ENCODE data around the gene SRXN1. TPM values are rescaled to one million over a fixed set of nuclear protein-coding genes. Genes with fewer than 3 reads are reported as not detected.

The SRXN1 gene
- total and polyA plus RNA-seq, 9 donors, result 12.0 to 34.2 (median 25.1) TPM

- H3K27ac ChIP-seq, result peak overlapping the region in 1 of 2 donors; percentile 88
- DNase-seq, result peak in 1 of 5 donors; percentile 36
- no peak for TF ChIP-seq POLR2A (IDR thresholded peaks at IDR 0.05)
- TF ChIP-seq CTCF (IDR thresholded peaks at IDR 0.05), result no peak
- TF ChIP-seq EP300 (IDR thresholded peaks at IDR 0.05), result no peak
- no peaks in the 10 kb centered on the region for H3K9me3 ChIP-seq
- intact Hi-C loops (cut with DNase I), result no loop called here
- peaks cover 4% of the 10 kb centered on the region for H3K4me1 ChIP-seq (ENCODE audit: insufficient read depth)
- peak overlapping the region; percentile 56 for H3K4me3 ChIP-seq
- no peaks in the 10 kb centered on the region for H3K36me3 ChIP-seq
- no peaks in the 10 kb centered on the region for H3K27me3 ChIP-seq
- WGBS, 3 donors, result 47 to 55% (median 48%) methylated on average over 20 of the region's 20 CpGs
Measured at GRCh38 chr20:651713-652614, 1.0 kb downstream of the SRXN1 start.

GRCh38 chr20:650954-651353 lies 2.0 kb downstream of the SRXN1 start:
- intact Hi-C loops (cut with DNase I), result no loop called here
- H3K36me3 ChIP-seq, result no peaks in the 10 kb centered on the region
- H3K4me1 ChIP-seq (ENCODE audit: insufficient read depth), result peaks cover 4% of the 10 kb centered on the region
- 74 to 82% (median 78%) methylated on average over 5 of the region's 5 CpGs for WGBS, 3 donors
- no peaks in the 10 kb centered on the region for H3K27me3 ChIP-seq
- H3K9me3 ChIP-seq, result no peaks in the 10 kb centered on the region
- H3K4me3 ChIP-seq, result no peak overlapping the region
- no peak for TF ChIP-seq CTCF (IDR thresholded peaks at IDR 0.05)
- no peak for TF ChIP-seq POLR2A (IDR thresholded peaks at IDR 0.05)
- TF ChIP-seq EP300 (IDR thresholded peaks at IDR 0.05), result no peak
- no peak overlapping the region for H3K27ac ChIP-seq
- DNase-seq, result no peak

- Histone ChIP-seq H3K27ac (no peak overlapping the region), H3K4me1 (ENCODE audit: insufficient read depth) (peaks cover 4% of the 10 kb centered on the region), H3K27me3 (no peaks in the 10 kb centered on the region), H3K9me3 (no peaks in the 10 kb centered on the region), H3K4me3 (no peak overlapping the region), H3K36me3 (no peaks in the 10 kb centered on the region)
- no peak for TF ChIP-seq EP300 (IDR thresholded peaks at IDR 0.05)
- no peak for TF ChIP-seq POLR2A (IDR thresholded peaks at IDR 0.05)
- TF ChIP-seq CTCF (IDR thresholded peaks at IDR 0.05), result no peak
- WGBS, 3 donors, result 84 to 91% (median 85%) methylated on average over 5 of the region's 5 CpGs
- intact Hi-C loops (cut with DNase I), result no loop called here
- no peak for DNase-seq
Measured at GRCh38 chr20:650281-650680, 2.7 kb downstream of the SRXN1 start.

DNA sequence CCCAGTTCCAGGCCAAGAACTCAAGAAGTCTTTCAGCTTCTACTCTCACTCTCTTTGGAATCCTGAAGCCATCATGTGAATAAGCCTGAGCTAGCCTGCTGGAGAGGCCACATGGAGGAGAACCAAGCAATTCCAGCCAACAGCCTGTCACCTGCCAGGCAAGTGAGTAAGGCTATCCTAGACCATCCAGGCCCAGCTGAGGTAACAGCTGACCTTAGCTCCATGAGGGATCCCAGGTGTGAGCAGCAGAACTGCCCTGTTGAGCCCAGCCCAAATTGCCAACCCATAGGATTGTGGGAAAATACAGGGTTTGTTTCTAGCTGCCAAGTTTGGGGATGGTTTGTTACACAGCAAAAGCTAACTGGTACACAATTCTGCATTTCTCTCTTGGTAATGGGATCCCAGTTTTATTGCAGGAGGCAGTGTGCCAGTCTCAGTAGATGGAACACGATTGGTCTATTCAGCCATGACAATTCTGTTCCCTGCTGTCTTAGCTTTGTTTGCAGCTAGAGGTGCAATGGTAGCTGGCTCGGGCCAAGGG lies 5.5 kb downstream of the SRXN1 start:
- WGBS, 3 donors, result 89 to 94% (median 91%) methylated on average over 2 of the region's 2 CpGs
- Histone ChIP-seq H3K4me3 (no peak overlapping the region), H3K36me3 (no peaks in the 10 kb centered on the region), H3K4me1 (ENCODE audit: insufficient read depth) (peaks cover 1% of the 10 kb centered on the region), H3K27me3 (no peaks in the 10 kb centered on the region), H3K27ac (no peak overlapping the region), H3K9me3 (no peaks in the 10 kb centered on the region)
- intact Hi-C loops (cut with DNase I), result loop anchor here (5.0 to 10.0 kb wide), 4 partner anchors 83 to 363 kb away; no protein-coding TSS in a partner anchor
- DNase-seq, result no peak
- TF ChIP-seq EP300 (IDR thresholded peaks at IDR 0.05) (no peak), CTCF (IDR thresholded peaks at IDR 0.05) (no peak), POLR2A (IDR thresholded peaks at IDR 0.05) (no peak)
